Tibial artery (tissue), 4 donors: Measurements from ENCODE around the gene NCAPD3.

ENCODE experiments used
- DNase-seq, 2 donors: peaks; one replicate each; pipeline ENCODE4 v3.0.0-alpha.2; 2019
- H3K27ac ChIP-seq, 2 donors: fragments of 200-600 bp; sonication (generic) in 1 of 2; 1 replicate in 1 of 2; 2 replicates in 1 of 2; pipeline ENCODE4 v1.5.1; 2018 to 2019; ENCODE audit warnings: mild to moderate bottlenecking in 1 of 2
- H3K27me3 ChIP-seq, 2 donors: fragments of 200-600 bp; sonication (generic) in 1 of 2; one replicate each; pipeline versions ENCODE4 v1.5.1 to v1.6.0; 2016 to 2019
- H3K36me3 ChIP-seq, 3 donors: fragments of 200-600 bp; sonication (generic) in 2 of 3; one replicate each; pipeline ENCODE4 v1.5.1; 2016 to 2019; ENCODE audit warnings: mild to moderate bottlenecking in 2 of 3
- H3K4me1 ChIP-seq, 4 donors: fragments of 200-600 bp; sonication (generic) in 2 of 4; 1 replicate in 3 of 4; 2 replicates in 1 of 4; pipeline ENCODE4 v1.5.1; 2016 to 2019
- H3K4me3 ChIP-seq, 2 donors: fragments of 200-600 bp; sonication (generic) in 1 of 2; 1 replicate in 1 of 2; 2 replicates in 1 of 2; pipeline ENCODE4 v1.5.1; 2018 to 2019; ENCODE audit warnings: mild to moderate bottlenecking in 2 of 2
- H3K9me3 ChIP-seq, 3 donors: fragments of 200-600 bp; sonication (generic) in 1 of 3; one replicate each; pipeline ENCODE4 v1.5.1; 2016 to 2019
- intact Hi-C: fragments of 100-400 bp; cut with DNase I; formaldehyde crosslinking; loops from one replicate; pipeline ENCODE4 v1.15.0; 2023; ENCODE audit warnings: low total_unique reads
- TF ChIP-seq, protein P1 (sequence below), 2 experiments: fragments of 200-600 bp in 1 of 2; fragments of 450-650 bp in 1 of 2; IDR thresholded peaks; one replicate each; pipeline ENCODE4 v1.5.1; 2017 to 2019; ENCODE audit warnings: antibody characterized with exemption in 2 of 2, mild to moderate bottlenecking in 1 of 2, moderate library complexity in 1 of 2

Gene NCAPD3

DNA sequence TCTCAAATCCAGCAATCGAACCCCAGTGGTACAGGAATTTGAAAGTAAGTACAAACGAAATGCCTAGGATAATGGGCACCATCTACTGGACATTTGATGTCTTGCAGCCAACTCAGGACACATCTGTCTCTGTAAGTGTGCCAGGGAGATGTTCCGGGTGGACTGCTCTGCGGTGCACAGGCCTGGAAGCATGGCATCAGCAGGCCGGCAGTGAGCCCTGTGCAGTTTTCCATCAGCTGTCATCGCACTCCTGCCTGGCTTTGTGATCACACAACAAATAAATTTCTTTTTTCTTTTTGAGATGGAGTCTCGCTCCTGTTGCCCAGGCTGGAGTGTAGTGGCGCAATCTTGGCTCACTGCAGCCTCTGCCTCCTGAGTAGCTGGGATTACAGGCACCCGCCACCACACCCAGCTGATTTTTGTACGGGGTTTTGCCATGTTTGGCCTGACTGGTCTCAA is 83.9 kb downstream of the NCAPD3 start:
- H3K9me3 ChIP-seq, result no peaks in the 10 kb centered on the region
- peak in 1 of 2 donors; percentile 72 for DNase-seq
- intact Hi-C loops, result loop anchor here (2.0 to 5.0 kb wide), 3 partner anchors 73 to 213 kb away; partner anchors contain the start of gene JAM3
- peaks cover 6 to 28% (median 17%) of the 10 kb centered on the region in 3 donors for H3K36me3 ChIP-seq
- TF ChIP-seq, protein P1, sequence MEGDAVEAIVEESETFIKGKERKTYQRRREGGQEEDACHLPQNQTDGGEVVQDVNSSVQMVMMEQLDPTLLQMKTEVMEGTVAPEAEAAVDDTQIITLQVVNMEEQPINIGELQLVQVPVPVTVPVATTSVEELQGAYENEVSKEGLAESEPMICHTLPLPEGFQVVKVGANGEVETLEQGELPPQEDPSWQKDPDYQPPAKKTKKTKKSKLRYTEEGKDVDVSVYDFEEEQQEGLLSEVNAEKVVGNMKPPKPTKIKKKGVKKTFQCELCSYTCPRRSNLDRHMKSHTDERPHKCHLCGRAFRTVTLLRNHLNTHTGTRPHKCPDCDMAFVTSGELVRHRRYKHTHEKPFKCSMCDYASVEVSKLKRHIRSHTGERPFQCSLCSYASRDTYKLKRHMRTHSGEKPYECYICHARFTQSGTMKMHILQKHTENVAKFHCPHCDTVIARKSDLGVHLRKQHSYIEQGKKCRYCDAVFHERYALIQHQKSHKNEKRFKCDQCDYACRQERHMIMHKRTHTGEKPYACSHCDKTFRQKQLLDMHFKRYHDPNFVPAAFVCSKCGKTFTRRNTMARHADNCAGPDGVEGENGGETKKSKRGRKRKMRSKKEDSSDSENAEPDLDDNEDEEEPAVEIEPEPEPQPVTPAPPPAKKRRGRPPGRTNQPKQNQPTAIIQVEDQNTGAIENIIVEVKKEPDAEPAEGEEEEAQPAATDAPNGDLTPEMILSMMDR (IDR thresholded peaks at IDR 0.05), result peak; percentile 84 to 93
- H3K4me1 ChIP-seq, result peaks cover 0 to 7% (median 4%) of the 10 kb centered on the region in 4 donors
- H3K27me3 ChIP-seq, result no peaks in the 10 kb centered on the region
- H3K4me3 ChIP-seq, result no peak overlapping the region
- H3K27ac ChIP-seq, result peak overlapping the region; percentile 54 to 55

- intact Hi-C loops, result no loop called here
- H3K4me3 ChIP-seq, result no peak overlapping the region
- H3K36me3 ChIP-seq, result peaks cover 2 to 22% (median 17%) of the 10 kb centered on the region in 3 donors
- TF ChIP-seq, protein P1 (IDR thresholded peaks at IDR 0.05), result no peak
- peak overlapping the region; percentile 54 to 55 for H3K27ac ChIP-seq
- peaks cover 0 to 7% (median 4%) of the 10 kb centered on the region in 4 donors for H3K4me1 ChIP-seq
- H3K27me3 ChIP-seq, result no peaks in the 10 kb centered on the region
- no peak for DNase-seq
- no peaks in the 10 kb centered on the region for H3K9me3 ChIP-seq
Observed at GRCh38 chr11:134139303-134139872, 84.4 kb downstream of the NCAPD3 start.

DNA sequence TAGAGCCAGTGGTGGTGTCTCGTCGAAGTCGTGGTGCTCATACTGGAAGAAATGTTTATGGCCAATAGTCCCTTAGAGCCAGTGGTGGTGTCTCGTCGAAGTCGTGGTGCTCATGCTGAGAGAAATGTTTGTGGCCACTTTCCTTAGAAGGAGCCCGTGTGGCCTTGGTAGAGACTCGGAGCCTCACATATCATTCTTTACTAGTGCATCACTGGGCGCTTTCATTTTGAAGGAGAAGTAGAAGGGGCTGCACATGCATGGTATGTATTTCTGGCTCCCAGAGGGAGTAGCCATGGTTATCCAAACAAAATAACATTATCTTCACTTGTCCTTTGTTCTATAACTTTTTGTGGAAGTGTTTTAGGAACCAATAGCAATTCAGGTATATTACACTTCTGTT is 85.4 kb downstream of the NCAPD3 start:
- intact Hi-C loops, result no loop called here
- Histone ChIP-seq H3K36me3 (peaks cover 0 to 19% (median 17%) of the 10 kb centered on the region in 3 donors), H3K4me3 (no peak overlapping the region), H3K4me1 (peaks cover 0 to 17% (median 6%) of the 10 kb centered on the region in 4 donors), H3K27ac (no peak overlapping the region), H3K9me3 (no peaks in the 10 kb centered on the region), H3K27me3 (no peaks in the 10 kb centered on the region)
- no peak for DNase-seq
- TF ChIP-seq, protein P1 (IDR thresholded peaks at IDR 0.05), result no peak

DNA sequence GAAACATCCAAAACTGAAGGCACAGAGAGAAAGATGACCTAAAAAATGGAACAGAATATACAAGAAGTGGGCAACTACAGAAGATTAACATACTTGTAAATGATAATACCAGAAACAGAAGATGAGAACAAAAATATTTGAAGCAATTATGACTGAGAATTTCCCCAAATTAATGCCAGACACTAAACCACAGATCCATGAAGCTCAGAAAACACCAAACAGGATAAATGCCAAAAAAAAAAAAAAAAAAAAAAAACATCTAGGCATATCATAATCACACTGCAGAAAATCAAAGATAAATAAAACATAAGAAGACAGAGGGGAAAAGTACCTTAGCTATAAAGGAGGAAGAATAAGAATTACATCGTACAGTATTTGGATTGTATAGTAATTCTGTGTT is 89.6 kb downstream of the NCAPD3 start:
- no peak for DNase-seq
- Histone ChIP-seq H3K27ac (peak overlapping the region in 1 of 2 donors; percentile 36), H3K9me3 (peaks cover 3 to 5% (median 3%) of the 10 kb centered on the region in 3 donors), H3K4me1 (peaks cover 0 to 23% (median 4%) of the 10 kb centered on the region in 4 donors), H3K27me3 (no peaks in the 10 kb centered on the region), H3K36me3 (no peaks in the 10 kb centered on the region), H3K4me3 (no peak overlapping the region)
- intact Hi-C loops, result loop anchor here (5.0 kb wide), 1 partner anchor 182 kb away; no protein-coding TSS in a partner anchor
- TF ChIP-seq, protein P1 (IDR thresholded peaks at IDR 0.05), result no peak

GRCh38 chr11:134132808-134133207 is 91.0 kb downstream of the NCAPD3 start:
- H3K4me3 ChIP-seq, result no peak overlapping the region
- no peaks in the 10 kb centered on the region for H3K36me3 ChIP-seq
- no peak for DNase-seq
- TF ChIP-seq, protein P1 (IDR thresholded peaks at IDR 0.05), result no peak
- H3K4me1 ChIP-seq, result peaks cover 0 to 21% (median 4%) of the 10 kb centered on the region in 4 donors
- no peaks in the 10 kb centered on the region for H3K27me3 ChIP-seq
- intact Hi-C loops, result loop anchor here (5.0 kb wide), 1 partner anchor 181 kb away; no protein-coding TSS in a partner anchor
- peak overlapping the region; percentile 13 to 36 for H3K27ac ChIP-seq
- H3K9me3 ChIP-seq, result peaks cover 3 to 5% (median 3%) of the 10 kb centered on the region in 3 donors
